GM19025 (cell line): ENCODE results near the gene FRMD3.

ENCODE experiments used
- ATAC-seq: cut with Tn5 transposase; IDR thresholded peaks from one replicate; pipeline ENCODE4 v1.9.1; 2021; ENCODE audit warnings: mild to moderate bottlenecking, low read depth, moderate library complexity; ENCODE audit not compliant: unreplicated experiment

Gene FRMD3

DNA sequence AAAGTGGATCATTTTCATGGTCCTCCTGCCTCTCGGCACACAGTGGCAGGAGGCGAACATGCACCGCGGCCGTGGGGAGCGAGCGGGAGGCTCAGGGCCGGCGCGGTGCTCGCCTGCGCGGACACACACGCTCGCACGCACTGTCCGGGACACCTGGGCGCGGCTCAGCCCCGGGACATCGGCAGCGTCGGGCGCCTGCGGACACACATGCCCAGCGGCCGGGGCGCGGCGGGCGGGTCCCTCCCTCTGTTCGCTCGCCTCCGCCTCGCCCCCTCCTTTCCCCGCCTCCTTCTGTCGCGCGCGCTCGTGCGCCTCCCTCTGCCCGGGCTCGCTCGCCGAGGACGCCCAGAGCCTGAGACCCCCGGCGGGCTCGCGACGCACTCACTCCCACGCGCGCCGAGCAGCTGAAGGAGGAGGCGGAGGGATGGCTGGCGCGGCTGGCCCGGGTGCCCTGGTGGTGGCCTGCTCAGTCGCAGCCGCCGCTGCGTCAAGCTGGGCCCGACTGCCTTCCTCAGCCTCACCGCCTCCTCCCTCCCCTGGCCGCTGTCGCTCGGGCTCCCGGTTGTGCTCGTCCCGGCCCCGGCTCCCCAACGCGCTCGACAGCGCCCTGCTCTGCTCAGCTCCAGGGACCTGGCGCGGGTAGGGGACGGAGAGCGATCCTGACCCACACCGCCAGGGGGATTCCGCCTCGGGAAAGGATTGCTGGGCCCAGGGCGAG is at the start of gene FRMD3:
Gene FRMD3 (minus strand): TSS at position 230 of the 718 bp plus-strand sequence. CDS start 170 bp downstream, at position 60.
- no peak for ATAC-seq

DNA sequence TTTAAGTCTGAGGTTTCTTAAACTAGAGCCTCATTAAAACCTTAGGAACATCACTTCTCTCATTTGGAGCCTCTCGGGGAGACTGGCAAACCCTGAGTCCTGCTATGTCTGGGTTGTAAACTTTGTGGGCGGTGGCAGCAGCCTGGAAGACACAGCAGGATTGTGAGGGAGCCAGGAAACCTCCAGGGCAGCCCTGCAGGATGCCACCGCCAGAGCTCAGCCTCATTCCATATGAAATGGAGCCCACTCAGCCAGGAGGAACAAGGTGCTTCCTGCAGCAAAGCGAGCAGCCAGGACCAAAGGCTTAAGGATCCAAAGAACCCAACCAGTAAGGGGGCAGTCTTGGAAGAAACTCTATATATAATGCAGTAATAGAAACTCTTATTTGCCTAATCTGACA is 46.8 kb upstream of the FRMD3 start:
- no peak for ATAC-seq

DNA sequence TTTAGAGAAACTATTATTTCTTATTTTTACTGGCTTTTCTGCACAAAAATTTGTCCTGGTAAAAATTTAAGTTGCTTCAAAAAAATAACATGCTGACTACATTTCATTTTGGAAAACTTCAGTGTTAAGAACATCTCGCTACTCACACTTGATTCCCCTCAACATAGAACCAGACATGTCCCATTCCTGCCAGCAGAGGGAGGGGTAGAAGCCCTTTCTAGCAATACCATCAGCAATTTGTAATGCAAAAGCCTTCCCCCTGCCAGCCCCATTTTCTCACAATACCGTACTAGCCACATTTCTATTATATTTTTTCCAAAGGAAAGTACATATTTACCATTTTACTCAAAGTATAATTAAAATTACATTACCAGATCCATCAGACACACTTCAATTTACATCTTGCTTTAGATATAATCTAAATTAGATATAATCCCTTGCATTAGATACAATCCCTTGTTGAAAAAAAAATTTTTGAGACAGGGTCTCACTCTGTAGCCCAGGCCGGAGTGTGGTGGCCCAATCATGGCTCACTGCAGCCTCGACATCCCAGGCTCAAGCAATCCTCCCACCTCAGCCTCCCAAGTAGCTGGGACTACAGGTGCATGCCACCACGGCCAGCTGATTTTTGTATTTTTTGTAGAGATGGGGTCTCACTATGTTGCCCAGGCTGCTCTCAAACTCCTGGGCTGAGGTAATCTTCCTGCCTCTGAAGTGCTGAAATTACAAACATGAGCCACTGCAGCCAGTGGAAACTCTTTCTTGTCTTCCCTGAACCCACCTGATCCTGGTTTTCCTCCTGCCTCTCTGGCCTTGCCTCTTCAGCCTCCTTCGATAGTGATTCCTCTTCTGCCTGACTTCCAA is 45.2 kb upstream of the FRMD3 start:
- no peak for ATAC-seq

DNA sequence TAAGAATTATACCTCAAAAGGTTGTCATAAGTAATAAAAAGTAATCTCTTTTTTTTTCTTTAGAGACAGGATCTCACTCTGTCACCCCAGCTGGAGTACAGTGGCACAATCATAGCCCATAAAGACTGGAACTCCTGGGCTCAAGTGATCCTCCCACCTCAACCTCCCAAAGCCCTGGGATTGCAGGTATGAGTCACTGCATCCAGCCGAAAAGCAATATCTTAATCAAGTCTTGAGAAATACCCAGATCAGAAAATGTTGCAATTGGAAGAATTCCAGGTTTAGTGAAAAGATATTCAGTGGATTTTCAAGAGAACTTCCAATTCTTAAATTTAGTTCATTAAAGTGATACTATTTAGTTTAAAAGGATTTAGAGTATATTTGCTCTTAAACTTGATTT is 43.8 kb upstream of the FRMD3 start:
- ATAC-seq, result no peak

DNA sequence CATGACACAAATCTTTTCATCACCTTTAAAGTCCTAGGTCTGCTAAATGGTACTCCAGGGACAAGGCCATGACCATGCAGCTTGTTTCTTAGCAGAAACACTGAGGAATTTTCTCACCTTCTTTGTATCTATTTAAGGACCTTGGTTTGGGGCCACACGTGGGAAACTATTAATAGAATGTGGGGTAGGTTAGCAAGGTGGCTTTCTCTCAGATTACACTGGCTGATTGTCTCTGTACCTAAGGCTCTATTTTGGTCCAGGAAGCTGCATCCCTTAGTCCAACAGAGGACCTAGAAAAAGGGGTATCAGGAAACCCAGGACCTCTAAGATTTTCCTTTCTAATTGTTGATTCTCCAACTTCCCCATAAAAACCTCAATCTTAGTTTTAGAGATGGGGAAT is 36.3 kb upstream of the FRMD3 start:
- ATAC-seq, result no peak

DNA sequence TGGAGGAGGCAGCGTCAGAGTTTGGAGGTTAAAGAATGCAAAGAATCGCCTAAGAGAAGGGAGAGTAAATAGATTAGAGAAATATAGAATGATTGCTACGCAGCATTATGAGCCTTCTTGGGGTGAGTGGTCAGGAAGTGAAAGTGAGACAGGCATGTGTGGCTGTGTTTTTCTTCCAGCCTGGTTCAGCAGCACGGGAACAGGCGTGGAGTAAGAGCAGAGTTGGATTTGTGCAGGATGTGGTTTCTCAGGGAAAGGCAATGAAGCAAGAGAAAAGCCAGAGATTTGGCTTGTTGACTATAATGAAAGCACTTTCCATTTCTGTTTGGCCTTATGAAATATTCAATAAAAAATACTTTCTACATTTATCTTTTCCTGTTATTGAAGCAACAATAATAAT is 34.3 kb upstream of the FRMD3 start:
- no peak for ATAC-seq

DNA sequence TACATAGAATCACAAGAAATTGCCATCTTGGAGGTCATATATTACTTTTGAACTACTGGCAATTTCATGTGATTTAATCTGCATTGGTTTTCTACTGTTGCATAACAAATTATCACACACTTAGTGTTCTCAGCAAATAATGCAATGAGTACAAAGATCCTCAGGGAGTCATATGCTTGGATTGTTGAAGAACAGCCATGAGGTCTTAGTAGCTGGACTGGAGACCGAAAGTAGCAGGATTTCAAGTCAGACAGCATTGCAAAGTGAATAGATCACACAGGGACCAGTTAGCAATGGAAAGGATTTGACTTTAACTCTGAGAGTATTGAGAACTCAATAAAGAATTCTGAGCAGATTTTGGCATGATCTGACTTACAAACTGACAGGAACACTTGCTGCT is 32.2 kb upstream of the FRMD3 start:
- ATAC-seq, result no peak

DNA sequence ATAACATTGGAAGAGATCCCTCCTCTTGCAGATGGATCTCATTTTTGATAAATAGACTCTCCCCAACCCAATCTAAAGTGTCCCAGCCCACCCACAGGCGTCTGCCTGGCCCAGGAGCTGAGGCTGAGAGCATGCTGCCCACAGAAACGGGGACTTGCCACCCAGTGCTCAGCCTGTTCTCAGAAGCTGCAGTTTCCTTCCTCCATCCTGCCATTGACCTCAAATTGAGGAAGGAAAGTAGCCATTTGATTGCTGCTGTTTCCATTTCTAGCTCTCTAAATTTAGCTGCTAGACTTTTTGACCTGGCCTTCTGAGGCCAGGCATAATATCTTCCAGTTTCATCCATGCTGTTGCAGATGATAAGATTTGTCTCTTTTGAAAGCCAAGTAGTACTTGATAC is 31.1 kb upstream of the FRMD3 start:
- no peak for ATAC-seq

DNA sequence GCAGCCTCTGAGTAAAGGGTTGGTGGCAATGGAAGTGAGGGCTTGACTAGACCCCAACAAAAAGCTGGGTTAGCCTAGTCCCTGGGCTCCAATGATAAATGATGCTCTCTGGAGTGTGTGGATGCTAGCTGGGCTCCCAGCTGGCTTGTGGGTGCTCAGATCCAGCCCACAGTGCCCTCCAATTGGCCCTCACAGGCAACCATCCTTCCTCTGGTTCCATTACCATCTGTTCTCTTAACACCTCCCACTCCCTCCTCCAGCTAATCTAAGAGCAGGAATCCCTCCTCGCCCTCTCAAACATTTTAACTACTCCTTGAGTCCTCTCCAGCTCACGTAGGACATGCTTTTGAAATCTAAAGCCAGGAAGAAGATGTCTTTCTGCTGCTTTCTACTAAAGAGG is 25.2 kb upstream of the FRMD3 start:
- ATAC-seq, result no peak

DNA sequence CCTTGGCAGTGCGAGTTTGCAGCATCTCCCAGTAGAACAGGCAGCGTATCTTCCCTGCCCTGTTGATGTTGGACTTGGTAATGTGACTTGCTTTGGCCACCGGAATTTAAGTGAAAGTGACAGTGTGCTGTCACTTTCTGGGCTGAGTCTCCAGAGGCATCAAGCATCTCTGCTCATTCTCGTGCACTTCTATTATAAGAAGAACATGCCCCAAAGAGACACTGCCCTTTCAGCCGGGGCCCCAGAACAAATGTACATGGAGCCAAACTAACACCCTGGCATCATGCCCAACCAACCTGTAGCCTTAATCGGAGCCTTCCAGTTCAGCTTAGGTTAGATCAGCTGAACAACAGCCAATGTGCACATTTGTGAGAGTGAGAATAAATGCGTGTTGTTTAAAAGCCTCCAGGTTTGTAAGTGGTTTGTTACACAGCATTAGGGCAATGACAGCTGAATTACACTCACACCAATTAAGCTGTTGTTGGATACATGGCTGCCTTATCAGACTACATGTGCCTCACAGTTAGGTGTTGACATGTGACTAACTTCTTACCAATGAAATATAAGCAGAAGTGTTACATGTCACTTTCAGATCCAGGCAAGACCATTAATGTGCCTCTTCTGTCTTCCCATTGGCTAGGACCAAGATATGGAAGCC is 22.1 kb upstream of the FRMD3 start:
- ATAC-seq, result no peak

DNA sequence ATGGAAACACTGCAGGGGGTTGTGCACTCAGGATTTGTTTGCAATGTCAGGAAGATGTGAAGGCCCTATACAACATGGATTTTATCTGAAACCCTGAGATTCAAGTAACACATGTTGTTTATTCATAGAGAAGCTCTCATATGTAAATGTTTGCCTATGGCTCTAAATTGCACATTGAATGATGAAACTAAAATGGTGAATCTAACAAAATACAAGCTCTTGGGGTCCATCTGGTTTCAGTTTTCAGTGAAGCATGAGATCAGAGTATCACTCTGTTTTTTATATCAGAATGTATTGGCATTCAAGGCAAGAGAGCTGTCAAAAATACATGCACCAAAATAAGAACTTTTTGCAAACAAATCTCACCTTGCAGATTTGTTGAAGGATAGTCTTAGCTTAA is 19.6 kb upstream of the FRMD3 start:
- no peak for ATAC-seq

DNA sequence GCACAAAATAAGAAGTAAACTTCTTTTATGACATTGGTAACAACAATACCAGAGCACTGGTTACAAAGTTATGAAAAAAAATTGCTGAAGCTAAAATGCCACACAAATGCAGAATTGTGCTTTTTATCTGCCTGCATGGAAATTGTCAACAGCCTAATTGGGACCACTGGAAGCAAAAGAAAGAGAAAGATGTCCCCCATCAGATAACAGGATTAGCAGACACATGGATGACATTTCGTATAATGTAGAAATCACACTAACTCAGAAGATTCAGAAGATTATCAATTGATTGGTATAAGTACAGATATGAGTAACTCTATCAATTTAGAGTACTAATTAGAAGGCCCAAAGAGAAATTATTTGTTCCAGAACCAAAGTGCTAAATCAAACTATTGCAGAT is 19.1 kb upstream of the FRMD3 start:
- no peak for ATAC-seq

DNA sequence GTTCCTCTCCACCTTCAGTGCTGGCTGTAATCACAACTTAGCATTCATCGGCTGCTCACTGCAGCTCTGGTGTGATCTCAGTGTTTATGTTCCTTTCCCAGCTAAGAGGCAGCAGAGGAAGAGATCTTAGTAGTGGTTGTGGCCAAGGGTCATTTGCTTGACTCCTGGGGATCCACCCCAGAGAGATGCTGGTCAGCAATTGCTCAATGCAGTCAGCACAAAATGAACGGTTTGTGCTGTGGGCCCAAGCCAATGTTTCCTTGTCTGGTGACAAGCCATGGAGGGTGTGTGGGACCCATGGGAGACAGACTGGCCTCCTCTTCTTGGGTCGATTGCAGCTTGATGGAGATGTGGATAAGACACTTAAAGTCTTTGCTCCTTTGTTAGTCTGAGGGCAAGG is 16.1 kb upstream of the FRMD3 start:
- no peak for ATAC-seq

DNA sequence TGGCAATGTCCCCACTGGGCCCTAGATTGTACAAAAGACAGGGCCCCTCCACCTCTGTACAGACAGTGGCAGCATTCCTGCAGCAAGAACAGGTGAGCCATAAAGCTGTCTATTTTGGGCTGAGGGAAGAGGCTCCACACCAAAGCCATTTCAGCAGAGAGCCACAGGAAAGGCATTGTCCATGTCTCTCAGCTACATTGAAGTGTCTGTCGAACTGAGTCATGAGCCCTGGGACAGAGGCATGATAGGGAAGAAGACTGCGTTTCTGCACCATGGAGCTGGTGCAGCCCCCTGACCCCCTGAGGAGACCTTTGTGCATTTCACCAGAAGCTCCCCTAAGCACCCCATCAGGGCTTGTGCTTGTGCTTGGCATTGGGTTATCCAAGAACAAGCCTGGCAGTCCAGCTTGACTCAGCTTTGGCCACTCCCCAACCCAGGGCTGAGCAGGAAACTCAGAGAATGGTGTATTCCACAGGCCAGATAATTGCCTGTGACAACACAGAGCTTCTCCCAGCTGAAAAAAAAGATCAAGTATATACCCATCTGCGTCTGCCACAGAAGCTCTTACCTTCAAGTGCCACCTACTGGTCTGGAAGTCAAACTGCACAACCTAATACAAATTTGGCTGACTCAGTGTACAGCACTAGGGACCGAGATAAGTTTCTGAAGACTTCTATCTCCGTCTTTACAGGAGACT is 5.9 kb upstream of the FRMD3 start:
- ATAC-seq, result peak; percentile 83

DNA sequence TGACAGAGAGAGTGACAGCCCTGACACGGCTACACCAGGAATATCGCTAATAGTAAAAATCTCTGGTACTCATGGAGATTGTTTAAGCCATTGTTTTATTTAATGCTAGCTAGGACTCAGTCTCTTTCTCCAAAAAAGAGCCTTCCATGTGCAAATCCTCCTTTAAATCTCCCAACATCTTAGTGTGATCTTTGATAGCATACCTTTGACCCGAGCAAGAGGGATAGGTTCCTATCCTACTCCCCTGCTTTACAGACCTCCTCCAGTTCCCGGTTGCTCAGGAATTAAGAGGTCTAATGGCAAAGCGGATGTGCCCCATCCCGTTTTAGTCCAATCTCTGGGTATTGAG is 663 bp upstream of the FRMD3 start:
- ATAC-seq, result no peak

DNA sequence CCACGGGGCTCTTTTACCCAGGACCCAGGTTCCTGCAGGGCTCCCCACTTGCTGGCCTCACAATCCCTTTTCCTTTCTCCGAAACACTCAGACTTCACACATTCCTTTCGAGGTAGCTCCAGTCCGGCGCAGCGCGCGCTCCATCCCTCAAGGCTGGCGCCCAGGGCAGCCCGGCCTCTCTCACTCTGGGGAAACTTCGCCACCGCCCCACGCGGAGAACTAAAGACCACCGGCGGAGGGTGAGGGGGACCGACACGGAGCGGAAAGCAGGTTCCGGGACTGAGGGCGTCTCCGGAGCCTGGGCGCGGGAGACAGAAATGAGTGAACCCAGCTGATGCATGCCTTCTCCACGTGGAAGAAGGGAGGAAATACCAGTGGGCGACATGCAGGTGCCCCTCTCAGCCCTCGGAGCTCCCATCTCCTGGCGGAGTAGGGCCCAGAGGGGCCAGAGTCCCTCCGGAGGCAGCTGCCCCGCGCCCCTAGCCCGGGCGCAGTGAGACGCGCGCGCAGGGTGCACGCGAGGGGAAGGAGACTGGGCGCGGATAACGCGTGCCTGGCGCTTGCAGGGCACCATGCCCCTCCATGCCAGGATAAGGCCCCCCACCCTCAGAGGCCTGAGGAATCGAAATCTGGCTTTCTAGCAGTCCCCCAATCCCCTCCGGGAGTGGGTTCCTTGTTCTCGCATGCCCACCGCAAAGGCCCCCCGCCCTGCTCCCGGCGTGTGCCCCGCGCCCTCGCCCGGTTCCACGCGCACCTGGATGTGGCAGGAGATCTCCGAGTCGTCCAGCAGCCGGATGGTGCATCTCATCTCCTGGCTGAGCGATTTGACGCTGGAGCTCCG is 650 bp downstream of the FRMD3 start:
- ATAC-seq, result no peak

DNA sequence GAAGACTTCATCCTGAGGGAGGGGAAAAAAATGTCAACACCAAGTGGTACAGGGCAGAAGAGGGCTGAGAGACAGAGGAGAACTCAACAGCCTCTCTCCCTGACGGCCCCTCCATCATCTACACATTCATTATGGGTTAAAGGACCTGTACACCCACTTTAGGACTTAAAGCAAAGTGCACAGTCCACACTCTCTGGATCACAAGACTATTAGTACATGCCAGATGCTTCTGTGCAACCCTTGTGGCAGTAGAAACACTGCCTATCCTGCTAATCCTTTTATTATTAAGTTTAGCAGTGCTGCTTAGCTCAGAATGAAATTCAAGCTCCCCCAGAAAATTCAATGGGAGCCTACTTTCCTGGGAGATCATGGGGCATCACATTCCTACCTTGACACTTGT is 1.9 kb downstream of the FRMD3 start:
- ATAC-seq, result no peak

DNA sequence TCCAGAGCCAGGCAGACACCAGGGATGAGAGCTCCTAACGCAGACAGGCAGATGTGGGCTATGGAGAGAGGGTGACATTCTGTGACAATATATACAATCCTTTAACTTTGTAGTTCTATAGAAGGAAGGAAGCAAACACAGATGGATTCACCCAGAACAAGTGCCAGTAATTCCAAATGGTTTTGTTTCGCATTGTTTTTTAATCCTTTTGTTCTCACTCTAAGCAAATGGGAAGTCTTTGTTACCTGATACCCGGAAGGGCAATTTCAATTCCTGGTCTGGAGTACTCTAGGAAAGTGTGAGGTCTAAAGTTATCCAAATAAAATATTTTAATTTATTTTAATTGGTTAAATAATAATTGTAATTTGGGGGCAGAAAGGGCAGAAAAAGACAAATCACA is 2.5 kb downstream of the FRMD3 start:
- ATAC-seq, result no peak

DNA sequence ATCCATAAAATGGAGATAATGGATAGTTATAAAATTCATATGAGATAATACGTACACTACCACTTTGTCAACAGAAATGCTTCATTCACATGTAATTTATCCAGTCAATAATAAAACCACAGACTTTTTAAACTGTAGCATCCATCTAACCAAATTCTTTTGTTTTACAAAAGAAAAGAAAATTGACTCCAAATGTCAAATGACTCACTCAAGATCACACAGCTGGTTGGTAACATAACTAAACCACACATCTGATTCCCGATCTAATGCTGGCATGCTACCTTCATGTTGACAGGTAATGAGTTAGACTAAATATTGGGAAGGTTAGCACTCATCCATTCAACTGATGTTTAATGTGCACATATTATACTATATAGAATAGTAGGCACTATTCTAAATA is 4.9 kb downstream of the FRMD3 start:
- no peak for ATAC-seq

DNA sequence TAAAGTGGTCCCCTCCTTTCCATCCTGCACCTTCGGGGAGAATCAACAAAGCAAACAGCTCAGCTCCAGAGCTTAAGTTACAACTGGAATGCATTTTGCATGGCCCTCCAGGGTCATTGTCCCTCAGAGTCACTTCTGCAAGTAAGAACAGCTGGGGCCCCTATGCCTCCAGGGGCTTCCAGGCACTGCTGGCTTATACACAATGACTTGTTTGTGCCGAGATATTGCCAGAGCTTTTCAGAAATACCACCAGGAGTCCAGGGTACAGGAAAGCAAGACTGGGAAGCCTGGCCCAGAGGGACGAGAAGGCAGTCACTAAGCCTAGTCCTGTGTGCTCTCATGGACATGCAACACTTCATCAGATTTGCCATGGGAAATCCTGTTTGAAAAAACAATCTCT is 11.3 kb downstream of the FRMD3 start:
- ATAC-seq, result no peak
